GM12878 (cell line): ENCODE measurements around the gene SLC2A3. TPM values are rescaled to one million over a fixed set of nuclear protein-coding genes. Genes with fewer than 3 reads are reported as not detected.

Experiments
- ATAC-seq: fragments of 200-7000 bp; cut with Tn5 transposase; 3 replicates; pipeline ENCODE4 v1.9.1; 2020; ENCODE audit warnings: mild to moderate bottlenecking, moderate library complexity
- BruUV-seq: library from RNA; stranded (reverse); fragments of 400-500 nt; replicated peaks from 2 replicates; lab custom pipeline; 2021; lab: Mats Ljungman, UMichigan
- CTCF ChIA-PET: fragments of 300-600 bp; sonication (Branson Sonifier 250); formaldehyde crosslinking; extraction: SDS; loops from one replicate; lab custom pipeline; 2021; ENCODE audit warnings: inconsistent platforms; lab: Yijun Ruan, JAX
- POLR2A ChIA-PET: fragments of 350-600 bp; formaldehyde crosslinking; extraction: SDS; loops from one replicate; lab custom pipeline; 2021; ENCODE audit warnings: inconsistent platforms; lab: Charles Lee
- RAD21 ChIA-PET: fragments of 300-600 bp; sonication (Branson Sonifier 250); formaldehyde crosslinking; loops from one replicate; lab custom pipeline; 2023; ENCODE audit warnings: antibody characterized with exemption; ENCODE audit not compliant: unreplicated experiment; lab: Charles Lee
- SMC1A ChIA-PET: fragments of 300-600 bp; sonication (Branson Sonifier 250); formaldehyde crosslinking; loops from one replicate; lab custom pipeline; 2023; ENCODE audit not compliant: unreplicated experiment, uncharacterized antibody; lab: Charles Lee
- DNase-seq: peaks from one replicate; pipeline ENCODE4 v3.0.0-alpha.2; 2011; ENCODE audit warnings: low read depth, low spot score
- FAIRE-seq: peaks from 3 replicates; lab custom pipeline; 2011; peaks lifted over from hg19 to GRCh38; lab: Jason Lieb, UNC
- H2AFZ ChIP-seq: 2 replicates; pipeline ENCODE4 v1.6.0; 2011; ENCODE audit warnings: low read depth, low read length, control low read depth; ENCODE audit not compliant: control insufficient read depth
- H3K27ac ChIP-seq: 2 replicates; pipeline ENCODE4 v1.5.1; 2011; ENCODE audit warnings: control low read depth; ENCODE audit not compliant: control insufficient read depth, insufficient read depth
- H3K27me3 ChIP-seq, 2 experiments: replicated peaks in 1 of 2; 2 replicates each; pipeline versions ENCODE4 v1.6.0 to v1.6.1; 2011; ENCODE audit warnings: low read length in 1 of 2; ENCODE audit not compliant: control insufficient read depth in 2 of 2, insufficient read depth in 2 of 2
- H3K36me3 ChIP-seq, 2 experiments: 2 replicates each; pipeline ENCODE4 v1.5.1; 2011; ENCODE audit warnings: low read length in 1 of 2; ENCODE audit not compliant: control insufficient read depth in 2 of 2, insufficient read depth in 2 of 2
- H3K4me1 ChIP-seq: 2 replicates; pipeline ENCODE4 v1.6.1; 2011; ENCODE audit warnings: mild to moderate bottlenecking, low read length, moderate library complexity, mixed read lengths; ENCODE audit not compliant: control insufficient read depth, insufficient read depth
- H3K4me2 ChIP-seq: 2 replicates; pipeline ENCODE4 v1.6.0; 2011; ENCODE audit warnings: control low read depth; ENCODE audit not compliant: control insufficient read depth, insufficient read depth
- H3K4me3 ChIP-seq: fragments of 200-600 bp; sonication (generic); 2 replicates; pipeline ENCODE4 v1.5.1; 2016
- H3K79me2 ChIP-seq: 2 replicates; pipeline ENCODE4 v1.6.0; 2011; ENCODE audit warnings: low read length; ENCODE audit not compliant: control insufficient read depth, insufficient read depth
- H3K9ac ChIP-seq: 2 replicates; pipeline ENCODE4 v1.8.0; 2011; ENCODE audit warnings: low read length, control low read depth, mixed read lengths; ENCODE audit not compliant: control insufficient read depth, insufficient read depth
- H3K9me3 ChIP-seq: replicated peaks from 3 replicates; pipeline ENCODE4 v1.5.1; 2011; ENCODE audit warnings: mild to moderate bottlenecking, low read length; ENCODE audit not compliant: control insufficient read depth, insufficient read depth
- H4K20me1 ChIP-seq: 2 replicates; pipeline ENCODE4 v1.6.0; 2011; ENCODE audit not compliant: control insufficient read depth, insufficient read depth
- ASH2L ChIP-seq: fragments of 300-600, 200-600 bp; sonication (generic); IDR thresholded peaks from 2 replicates; pipeline ENCODE4 v1.6.1; 2017; ENCODE audit warnings: low read depth, mild to moderate bottlenecking, borderline replicate concordance
- BCL3 ChIP-seq: IDR thresholded peaks from 2 replicates; pipeline ENCODE4 v1.6.1; 2011; ENCODE audit warnings: borderline replicate concordance, low read depth, mild to moderate bottlenecking, moderate library complexity, low read length; ENCODE audit not compliant: insufficient read depth, poor library complexity, severe bottlenecking
- BRCA1 ChIP-seq: IDR thresholded peaks from 2 replicates; pipeline ENCODE4 v1.6.1; 2011; ENCODE audit warnings: low read depth, low read length, improper control_type of control experiment
- CBX5 ChIP-seq: sonication (generic); IDR thresholded peaks from 2 replicates; pipeline ENCODE4 v1.6.1; 2016; ENCODE audit warnings: low read depth, moderate library complexity, mild to moderate bottlenecking, inconsistent platforms
- CREM ChIP-seq: IDR thresholded peaks from 2 replicates; pipeline ENCODE4 v1.6.1; 2014; ENCODE audit warnings: antibody characterized with exemption, low read depth
- E4F1 ChIP-seq: fragments of 450-650 bp; IDR thresholded peaks from 2 replicates; pipeline ENCODE4 v1.6.1; 2018; ENCODE audit warnings: borderline replicate concordance, mild to moderate bottlenecking; ENCODE audit not compliant: partially characterized antibody
- HSF1 ChIP-seq: fragments of 150-350 bp; IDR thresholded peaks from 2 replicates; pipeline ENCODE4 v1.6.1; 2014; ENCODE audit warnings: mild to moderate bottlenecking, low read depth, low read length
- KDM1A ChIP-seq: fragments of 200-600 bp; sonication (generic); IDR thresholded peaks from 2 replicates; pipeline ENCODE4 v1.6.1; 2016; ENCODE audit warnings: borderline replicate concordance
- MEF2A ChIP-seq: IDR thresholded peaks from 2 replicates; pipeline ENCODE4 v1.6.1; 2011; ENCODE audit warnings: low read depth, mild to moderate bottlenecking, low read length, moderate library complexity; ENCODE audit not compliant: insufficient read depth
- NFXL1 ChIP-seq: fragments of 450-650 bp; IDR thresholded peaks from 2 replicates; pipeline ENCODE4 v1.6.1; 2017; ENCODE audit warnings: antibody characterized with exemption, mild to moderate bottlenecking, borderline replicate concordance
- NKRF ChIP-seq: fragments of 450-650 bp; conservative IDR thresholded peaks from 2 replicates; pipeline ENCODE4 v1.6.1; 2017; ENCODE audit warnings: mild to moderate bottlenecking, moderate library complexity
- NR2C1 ChIP-seq: fragments of 450-650 bp; IDR thresholded peaks from 2 replicates; pipeline ENCODE4 v1.6.1; 2017; ENCODE audit warnings: antibody characterized with exemption, mild to moderate bottlenecking, moderate library complexity
- NR2C2 ChIP-seq: IDR thresholded peaks from 2 replicates; pipeline ENCODE4 v1.6.1; 2011; ENCODE audit warnings: borderline replicate concordance, low read depth; ENCODE audit not compliant: control insufficient read depth, insufficient read length
- RELA ChIP-seq: fragments of 450-650 bp; IDR thresholded peaks from 2 replicates; pipeline ENCODE4 v1.8.0; 2014; ENCODE audit warnings: borderline replicate concordance; ENCODE audit not compliant: partially characterized antibody
- YBX1 ChIP-seq: fragments of 450-650 bp; IDR thresholded peaks from 2 replicates; pipeline ENCODE4 v1.6.1; 2016; ENCODE audit warnings: antibody characterized with exemption
- YY1 ChIP-seq: IDR thresholded peaks from 2 replicates; pipeline ENCODE4 v1.6.1; 2011; ENCODE audit warnings: low read depth, mild to moderate bottlenecking, low read length
- WGBS: methylation state at CpG from one replicate; pipeline ENCODE4 v1.1.6; 2016; ENCODE audit warnings: low lambda C conversion rate; ENCODE audit not compliant: insufficient replicate concordance, insufficient coverage; ENCODE audit errors: missing lambda C conversion rate; 5-methylcytosine and 5-hydroxymethylcytosine counted together
- in situ Hi-C: fragments of 300-500 bp; cut with MboI; formaldehyde crosslinking; loops from 9 replicates; pipeline ENCODE4 v1.14.3; 2018; ENCODE audit warnings: mixed read lengths
- intact Hi-C: fragments of 100-400 bp; cut with micrococcal nuclease; formaldehyde crosslinking; loops from one replicate; pipeline ENCODE4 v1.14.2; 2022; ENCODE audit not compliant: unreplicated experiment
- polyA plus RNA-seq, 11 experiments: library from polyadenylated mRNA; depleted of rRNA in 4 of 11; unstranded in 6 of 11; stranded (reverse) in 5 of 11; fragments of >200 nt; fragmentation: Nextera tagmentation in 4 of 11; fragmentation: Illumina TruSeq in 1 of 11; extraction: Ambion mirVana in 4 of 11; extraction: Trizol in 1 of 11; gene quantifications; 1 replicate in 1 of 11; 2 replicates in 10 of 11; pipeline versions ENCODE4 v1.2.1 to v1.2.3, GENCODE V29; 2011 to 2016; ENCODE audit warnings: inconsistent platforms in 2 of 11, missing spikeins in 2 of 11, low read depth in 1 of 11
- total RNA-seq, 4 experiments: library from RNA; depleted of rRNA in 3 of 4; stranded (reverse); fragments of >200 nt in 3 of 4; fragmentation: Illumina TruSeq in 1 of 4; extraction: Trizol in 1 of 4; gene quantifications; 2 replicates each; pipeline versions ENCODE4 v1.2.1 to v1.2.3, GENCODE V29; 2013 to 2021

The SLC2A3 gene
- total and polyA plus RNA-seq, 10 of the 15 experiments (the other 5 are each of a cell fraction or from before 2014, with no cell fraction given), result 6.5 to 66.3 (median 11.2) TPM

GRCh38 chr12:7959701-7960121, 23.7 kb upstream of the SLC2A3 start:
- intact Hi-C loops (loop anchor here (1.0 to 2.0 kb wide), 3 partner anchors 11 to 35 kb away; partner anchors contain the start of gene SLC2A3), in situ Hi-C loops (no loop called here)
- H3K36me3 ChIP-seq, result no peaks in the 10 kb centered on the region
- peak overlapping the region; percentile 84 for H2AFZ ChIP-seq
- ChIA-PET SMC1A (interaction anchor here (0.9 to 13.2 kb wide), 7 partner anchors 10 to 35 kb away, joined by 3 to 215 read pairs (median 5); partner anchors contain the start of gene SLC2A3), POLR2A (interaction anchor here (0.9 to 7.5 kb wide), 5 partner anchors 12 to 31 kb away, joined by 3 to 180 read pairs (median 14); partner anchors contain the start of gene SLC2A3), CTCF (interaction anchor here (0.8 to 9.5 kb wide), 8 partner anchors 10 to 100 kb away, joined by 3 to 191 read pairs (median 5); partner anchors contain the start of gene SLC2A3), RAD21 (interaction anchor here (1.0 to 6.9 kb wide), 6 partner anchors 11 to 119 kb away, joined by 4 to 169 read pairs (median 5); partner anchors contain the start of gene SLC2A3)
- peak overlapping the region; percentile 45; the same call in 1 of the 2 replicates for H3K9ac ChIP-seq
- H3K9me3 ChIP-seq, result no peaks in the 10 kb centered on the region
- no peaks in the 10 kb centered on the region for H4K20me1 ChIP-seq
- DNase-seq, result peak; percentile 70
- peak overlapping the region; percentile 77 for H3K4me2 ChIP-seq
- peak; percentile 53 for ATAC-seq
- 0% methylated on average over 3 of the region's 3 CpGs for WGBS
- peak overlapping the region; percentile 71 for H3K27ac ChIP-seq
- no TSS peak for BruUV-seq
- no peaks in the 10 kb centered on the region; the same call in 1 of the 2 replicates for H3K79me2 ChIP-seq
- H3K4me3 ChIP-seq, result peak overlapping the region; percentile 87
- FAIRE-seq, result peak; percentile 18
- no peaks in the 10 kb centered on the region for H3K27me3 ChIP-seq
- H3K4me1 ChIP-seq, result peaks cover 18% of the 10 kb centered on the region
- TF ChIP-seq E4F1 (no peak), NR2C2 (no peak), CBX5 (no peak), YY1 (no peak), ASH2L (no peak), BCL3 (no peak), MEF2A (no peak), YBX1 (no peak), NFXL1 (no peak), NKRF (no peak), BRCA1 (no peak), HSF1 (no peak), KDM1A (no peak), RELA (no peak), CREM (no peak), NR2C1 (no peak)
